22Rv1 (cell line): Measurements from ENCODE around the gene WDR83.

ENCODE experiments used
- ZFX ChIP-seq: fragments of 450-650 bp; IDR thresholded peaks from 2 replicates; pipeline ENCODE4 v1.6.1; 2017; ENCODE audit warnings: antibody characterized with exemption, borderline replicate concordance
- TF ChIP-seq, protein P1 (sequence below): fragments of 450-650 bp; IDR thresholded peaks from 2 replicates; pipeline ENCODE4 v1.5.1; 2017; ENCODE audit warnings: mild to moderate bottlenecking

GRCh38 chr19:12672744-12673143 is 6.1 kb downstream of the WDR83 start:
- TF ChIP-seq, protein P1, sequence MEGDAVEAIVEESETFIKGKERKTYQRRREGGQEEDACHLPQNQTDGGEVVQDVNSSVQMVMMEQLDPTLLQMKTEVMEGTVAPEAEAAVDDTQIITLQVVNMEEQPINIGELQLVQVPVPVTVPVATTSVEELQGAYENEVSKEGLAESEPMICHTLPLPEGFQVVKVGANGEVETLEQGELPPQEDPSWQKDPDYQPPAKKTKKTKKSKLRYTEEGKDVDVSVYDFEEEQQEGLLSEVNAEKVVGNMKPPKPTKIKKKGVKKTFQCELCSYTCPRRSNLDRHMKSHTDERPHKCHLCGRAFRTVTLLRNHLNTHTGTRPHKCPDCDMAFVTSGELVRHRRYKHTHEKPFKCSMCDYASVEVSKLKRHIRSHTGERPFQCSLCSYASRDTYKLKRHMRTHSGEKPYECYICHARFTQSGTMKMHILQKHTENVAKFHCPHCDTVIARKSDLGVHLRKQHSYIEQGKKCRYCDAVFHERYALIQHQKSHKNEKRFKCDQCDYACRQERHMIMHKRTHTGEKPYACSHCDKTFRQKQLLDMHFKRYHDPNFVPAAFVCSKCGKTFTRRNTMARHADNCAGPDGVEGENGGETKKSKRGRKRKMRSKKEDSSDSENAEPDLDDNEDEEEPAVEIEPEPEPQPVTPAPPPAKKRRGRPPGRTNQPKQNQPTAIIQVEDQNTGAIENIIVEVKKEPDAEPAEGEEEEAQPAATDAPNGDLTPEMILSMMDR: no peak
- TF ChIP-seq ZFX: no peak
